G401.6 (cell line): ENCODE measurements around the gene TMEM256.

Source experiments
- FAIRE-seq: peaks from 2 replicates; lab custom pipeline; 2012; peaks lifted over from hg19 to GRCh38; lab: Jason Lieb, UNC

TMEM256 gene

DNA sequence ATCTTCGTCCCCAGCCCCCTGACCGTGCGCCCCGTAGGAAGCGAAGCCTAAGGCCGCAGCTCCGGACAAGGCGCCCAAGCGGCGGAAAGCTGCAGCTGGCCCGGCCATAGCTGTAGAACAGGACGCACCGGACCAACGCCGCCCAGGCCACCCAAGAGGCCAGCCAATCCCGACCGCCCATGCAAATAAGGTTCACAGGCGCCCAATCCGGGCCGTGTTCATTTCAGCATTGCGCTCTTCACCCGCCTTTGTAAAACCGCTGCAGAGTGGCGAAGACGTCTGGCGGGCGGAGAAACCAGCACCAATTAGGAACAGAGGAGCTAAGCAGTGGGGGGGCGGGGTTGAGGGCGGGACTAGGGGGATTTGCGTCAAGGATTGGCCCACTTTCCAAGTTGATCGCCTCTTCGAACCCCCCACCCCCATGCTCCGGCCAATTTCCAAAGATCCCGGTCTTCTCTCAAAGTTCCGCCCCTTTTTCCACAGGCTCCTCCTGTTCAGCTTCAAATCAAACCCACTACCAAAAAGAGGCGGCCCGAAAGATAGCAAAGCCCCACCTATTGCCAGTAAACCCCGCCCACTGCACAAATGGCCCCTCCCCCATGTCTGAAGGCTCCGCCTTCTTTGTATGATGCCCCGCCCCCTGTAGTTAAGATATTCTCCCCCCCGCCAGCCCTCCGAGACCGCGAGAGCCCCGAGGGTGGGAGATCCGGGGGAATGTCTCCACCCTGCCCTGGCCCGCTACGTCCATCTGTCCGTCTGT, at the start of gene TMEM256:
TSS of gene TMEM256 (minus strand) at position 121 of the 760 bp plus-strand sequence. CDS start at position 108, 13 bp downstream.
- peak; percentile 99 for FAIRE-seq

DNA sequence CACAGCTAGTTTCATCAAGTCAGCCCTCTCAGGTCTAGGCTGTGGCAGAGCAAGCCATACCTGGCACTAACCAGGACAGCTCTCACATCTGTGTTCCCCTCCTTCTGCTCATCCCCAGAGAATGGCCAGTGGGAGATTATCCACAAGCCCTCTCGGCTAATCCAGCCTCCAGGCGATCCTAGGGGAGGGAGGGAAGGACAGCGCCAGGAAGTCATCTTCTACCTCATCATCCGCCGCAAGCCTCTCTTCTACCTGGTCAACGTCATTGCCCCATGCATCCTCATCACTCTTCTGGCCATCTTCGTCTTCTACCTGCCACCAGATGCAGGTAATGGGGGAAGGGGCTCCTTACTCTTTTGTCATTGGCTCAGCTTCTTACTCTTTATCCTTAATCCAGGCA, 44.6 kb upstream of the TMEM256 start:
- FAIRE-seq = no peak

GRCh38 chr17:7445619-7445968, 41.7 kb upstream of the TMEM256 start:
- no peak for FAIRE-seq

- no peak for FAIRE-seq
Observed at GRCh38 chr17:7444682-7445618, 41.1 kb upstream of the TMEM256 start, which contains the start of gene CHRNB1. TSS of gene CHRNB1 (plus strand) at chr17:7445061. CDS start at chr17:7445128, 67 bp downstream.

DNA sequence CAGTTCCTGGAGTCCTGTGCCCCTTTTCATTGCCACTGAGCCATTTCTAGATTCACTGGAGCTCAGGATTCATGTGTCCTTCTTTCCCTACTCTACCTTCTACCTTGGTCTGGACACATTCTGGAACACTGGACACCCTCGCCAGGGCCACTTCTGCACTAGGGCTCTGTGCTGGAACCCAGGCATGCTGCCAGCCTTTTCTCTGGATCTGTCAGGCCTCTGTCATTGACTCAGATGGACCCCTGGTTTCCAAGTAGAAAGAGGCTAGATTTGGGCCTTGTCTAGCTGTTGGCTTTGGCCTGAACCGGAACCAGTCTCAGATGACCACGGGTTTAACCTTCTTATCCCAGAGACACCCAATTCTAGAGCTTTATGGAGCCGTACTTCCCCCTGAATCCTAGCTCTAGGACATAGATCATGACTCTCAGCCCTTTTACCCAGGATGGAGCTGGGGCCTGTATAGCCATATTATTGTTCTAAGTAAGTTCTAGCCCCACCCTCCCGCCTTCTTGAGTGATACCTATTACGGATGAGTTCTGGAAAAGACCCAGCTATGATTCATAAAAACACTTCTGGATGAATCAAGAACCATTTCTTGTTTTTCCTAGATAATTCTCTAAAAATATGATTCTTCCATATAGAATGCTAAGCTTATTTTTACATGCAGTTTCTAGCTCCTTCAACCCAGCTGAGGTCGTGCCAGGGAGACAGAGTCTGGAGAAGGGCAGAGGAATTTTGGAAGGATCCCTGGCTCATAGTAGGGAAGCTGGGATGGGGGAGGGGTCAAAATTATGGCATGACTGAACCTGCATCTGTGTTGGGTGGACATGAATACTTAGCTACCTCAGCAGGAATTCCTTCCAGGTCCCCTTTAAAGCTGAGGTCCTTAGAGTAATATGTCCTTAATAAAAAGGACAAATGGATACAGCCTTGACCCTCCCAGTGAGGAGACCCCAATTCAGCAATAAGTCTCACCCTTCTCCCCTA, 39.9 kb upstream of the TMEM256 start:
- no peak for FAIRE-seq

- FAIRE-seq = no peak
Observed at GRCh38 chr17:7442142-7442541, 38.2 kb upstream of the TMEM256 start.

GRCh38 chr17:7441266-7441665, 37.4 kb upstream of the TMEM256 start:
- no peak for FAIRE-seq

DNA sequence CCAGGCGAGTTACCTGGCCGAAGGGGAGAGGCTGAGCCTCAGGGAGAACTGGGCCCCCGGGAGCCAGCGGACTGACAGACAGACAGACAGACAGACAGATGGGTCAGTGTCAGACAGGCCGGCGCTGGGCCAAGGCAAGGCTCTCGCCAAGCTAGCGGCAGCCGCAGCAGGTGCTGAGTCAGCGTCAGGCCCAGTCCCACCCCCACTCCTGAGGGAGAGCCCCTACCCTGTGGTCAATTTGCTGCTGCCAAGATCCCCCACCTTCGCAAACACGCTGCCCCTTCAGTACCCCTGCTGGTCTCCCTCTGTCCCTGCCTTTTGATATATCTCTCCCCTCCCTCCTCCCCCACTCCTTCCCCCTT, 36.9 kb upstream of the TMEM256 start:
- no peak for FAIRE-seq

DNA sequence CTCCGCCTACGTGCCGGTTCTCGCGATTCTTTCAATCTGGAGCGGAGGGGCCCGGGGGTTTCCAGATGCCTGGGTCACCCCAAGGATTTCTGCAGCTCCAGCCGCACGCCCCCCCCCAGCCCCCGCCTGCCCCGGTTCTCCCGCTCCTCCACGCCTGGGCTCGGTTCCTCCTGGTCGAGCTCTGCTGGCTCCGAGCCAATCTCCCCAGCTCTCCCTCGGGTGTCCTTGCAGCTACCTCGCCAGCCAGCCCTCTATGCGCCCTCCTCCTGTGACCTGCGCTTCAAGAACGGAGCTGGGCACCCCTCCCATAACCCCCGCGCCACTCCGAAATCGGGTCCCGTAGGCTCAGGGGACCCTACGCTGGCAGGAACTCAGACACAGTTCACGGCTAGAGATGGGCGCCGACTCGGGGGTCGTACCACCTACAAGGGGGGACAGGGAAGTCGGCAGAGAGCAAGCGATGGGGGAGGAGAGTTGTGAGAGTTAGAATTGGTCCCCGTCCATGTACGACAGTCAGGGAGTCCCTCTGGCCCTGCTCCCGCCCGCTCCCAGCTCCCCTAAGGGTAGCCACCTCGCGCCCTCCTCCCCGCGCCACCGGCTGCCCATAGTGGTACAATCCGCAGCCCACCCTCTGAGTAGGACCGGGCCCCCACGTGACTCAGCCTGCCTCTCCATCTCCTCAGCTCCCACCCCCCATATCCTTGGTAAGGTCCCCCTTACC, 36.4 kb upstream of the TMEM256 start:
- no peak for FAIRE-seq

- no peak for FAIRE-seq
Observed at GRCh38 chr17:7439462-7440112, 35.7 kb upstream of the TMEM256 start, which contains the start of gene FGF11. TSS of gene FGF11 (plus strand) at chr17:7439512. CDS start at chr17:7439621, 109 bp downstream.

DNA sequence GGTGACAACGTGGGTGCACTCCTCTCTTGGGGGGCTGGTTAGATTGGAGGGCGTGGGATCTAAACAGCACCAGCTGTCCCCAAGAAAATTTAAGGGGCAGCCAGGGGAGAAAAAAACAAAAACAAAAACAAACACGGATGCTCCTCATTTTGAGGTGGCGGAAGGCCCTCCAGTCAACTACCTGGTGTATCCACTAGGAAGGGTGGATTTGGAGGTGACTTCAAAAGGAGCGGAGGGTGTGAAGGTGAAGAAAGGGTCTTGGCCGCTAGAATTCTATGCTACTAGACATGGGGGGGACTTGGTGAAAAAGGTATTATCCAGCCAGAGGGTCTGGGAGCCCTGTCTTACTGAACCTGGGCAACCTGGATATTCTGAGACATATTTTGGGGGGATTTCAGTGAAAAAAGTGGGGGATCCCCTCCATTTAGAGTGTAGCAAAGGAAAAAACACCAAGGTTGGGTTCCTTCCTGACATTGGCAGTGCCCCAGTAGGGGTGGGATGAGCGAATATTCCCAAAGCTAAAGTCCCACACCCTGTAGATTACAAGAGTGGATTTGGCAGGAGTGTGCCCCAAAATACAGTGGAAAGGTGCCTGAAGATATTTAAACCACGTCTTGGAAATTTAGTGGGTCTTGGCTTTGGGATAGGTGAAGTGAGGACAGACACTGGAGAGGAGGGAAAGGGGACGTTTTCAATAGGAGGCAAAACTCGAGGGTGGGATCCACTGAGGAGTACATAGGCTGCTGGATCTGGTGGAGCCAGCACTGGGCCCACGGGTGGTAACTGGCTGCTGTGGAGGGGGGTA, 35.0 kb upstream of the TMEM256 start:
- no peak for FAIRE-seq

DNA sequence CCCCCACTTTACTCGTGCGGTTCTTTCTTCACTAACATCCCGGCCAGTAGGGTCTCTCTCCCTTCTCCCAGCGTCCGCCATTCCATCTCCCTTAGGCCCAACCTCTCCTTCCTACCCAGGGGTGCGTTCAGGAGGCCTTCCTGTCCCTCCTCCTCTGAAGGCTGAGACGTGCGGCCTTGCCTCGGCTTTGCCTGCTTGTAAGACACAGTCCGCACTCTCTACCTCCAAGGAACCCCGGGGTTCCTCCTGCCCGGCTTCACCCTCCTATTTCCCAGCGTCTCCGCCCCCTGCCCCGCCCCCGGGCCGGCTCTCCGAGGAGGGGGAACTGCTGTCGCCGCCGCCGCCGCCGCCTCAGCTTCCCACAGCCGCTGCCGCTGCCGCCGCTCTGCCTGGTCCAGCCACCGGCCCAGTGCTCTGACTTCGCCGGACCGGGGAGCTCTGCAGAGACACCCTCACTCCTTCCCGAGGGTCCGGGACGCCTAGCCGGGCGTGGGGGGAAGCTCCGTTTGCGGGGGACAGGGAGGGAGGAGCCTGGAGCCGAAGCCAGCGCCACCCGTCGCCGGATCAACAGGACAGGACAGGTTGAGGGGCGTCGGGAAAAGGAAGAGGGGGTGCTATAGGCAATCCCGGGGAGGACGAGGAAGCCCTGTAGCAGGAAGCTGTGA, 34.2 kb upstream of the TMEM256 start:
- FAIRE-seq = peak; percentile 65

DNA sequence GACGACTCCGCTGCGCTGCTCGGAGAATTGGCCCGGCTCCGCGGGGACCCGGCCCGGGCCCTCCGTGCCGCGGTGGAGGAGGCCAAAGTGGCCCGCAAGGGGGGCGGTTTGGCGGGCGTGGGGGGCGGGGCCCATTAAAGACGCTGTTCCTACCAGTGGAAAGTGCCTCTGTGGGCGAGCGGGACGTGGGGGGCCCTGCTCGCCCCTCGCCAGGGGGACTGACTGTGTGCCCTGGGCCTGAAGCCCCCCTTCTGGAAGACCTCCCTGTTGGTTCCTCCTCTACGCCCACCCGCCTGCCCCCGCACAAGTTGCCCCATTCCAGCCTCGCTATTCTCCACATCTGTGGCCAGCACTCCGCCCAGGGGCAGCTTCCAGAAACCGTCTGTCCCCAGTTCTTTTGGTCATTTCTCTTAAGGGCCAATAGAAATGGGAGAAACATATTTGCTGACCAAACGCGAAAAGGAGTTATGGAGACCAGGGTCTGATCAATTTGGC, 33.5 kb upstream of the TMEM256 start:
- FAIRE-seq = no peak

DNA sequence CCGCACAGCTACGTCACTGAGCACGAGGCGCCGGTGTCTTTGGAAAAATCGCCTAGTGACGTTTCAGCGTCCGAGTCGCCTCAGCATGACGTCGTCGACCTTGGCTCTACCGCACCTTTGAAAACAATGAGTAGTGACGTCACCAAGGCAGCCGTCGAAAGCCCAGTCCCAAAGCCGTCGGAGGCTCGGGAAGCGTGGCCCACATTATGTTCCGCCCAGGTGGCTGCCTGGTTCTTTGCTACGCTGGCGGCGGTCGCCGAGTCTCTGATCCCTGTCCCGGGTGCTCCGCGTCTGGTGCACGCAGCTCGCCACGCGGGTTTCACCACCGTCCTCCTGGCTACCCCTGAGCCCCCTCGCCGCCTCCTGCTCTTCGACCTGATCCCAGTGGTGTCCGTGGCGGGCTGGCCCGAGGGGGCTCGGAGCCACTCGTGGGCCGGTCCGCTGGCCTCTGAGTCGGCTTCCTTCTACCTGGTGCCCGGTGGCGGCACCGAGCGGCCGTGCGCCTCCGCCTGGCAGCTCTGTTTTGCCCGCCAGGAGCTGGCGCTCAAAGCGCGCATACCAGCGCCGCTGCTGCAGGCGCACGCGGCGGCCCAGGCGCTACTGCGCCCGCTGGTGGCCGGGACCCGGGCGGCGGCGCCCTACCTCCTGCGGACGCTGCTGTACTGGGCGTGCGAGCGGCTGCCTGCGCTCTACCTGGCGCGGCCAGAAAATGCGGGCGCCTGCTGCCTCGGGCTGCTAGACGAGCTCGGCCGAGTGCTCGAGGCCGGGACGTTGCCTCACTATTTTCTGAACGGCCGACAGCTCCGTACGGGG, 32.9 kb upstream of the TMEM256 start:
- no peak for FAIRE-seq

DNA sequence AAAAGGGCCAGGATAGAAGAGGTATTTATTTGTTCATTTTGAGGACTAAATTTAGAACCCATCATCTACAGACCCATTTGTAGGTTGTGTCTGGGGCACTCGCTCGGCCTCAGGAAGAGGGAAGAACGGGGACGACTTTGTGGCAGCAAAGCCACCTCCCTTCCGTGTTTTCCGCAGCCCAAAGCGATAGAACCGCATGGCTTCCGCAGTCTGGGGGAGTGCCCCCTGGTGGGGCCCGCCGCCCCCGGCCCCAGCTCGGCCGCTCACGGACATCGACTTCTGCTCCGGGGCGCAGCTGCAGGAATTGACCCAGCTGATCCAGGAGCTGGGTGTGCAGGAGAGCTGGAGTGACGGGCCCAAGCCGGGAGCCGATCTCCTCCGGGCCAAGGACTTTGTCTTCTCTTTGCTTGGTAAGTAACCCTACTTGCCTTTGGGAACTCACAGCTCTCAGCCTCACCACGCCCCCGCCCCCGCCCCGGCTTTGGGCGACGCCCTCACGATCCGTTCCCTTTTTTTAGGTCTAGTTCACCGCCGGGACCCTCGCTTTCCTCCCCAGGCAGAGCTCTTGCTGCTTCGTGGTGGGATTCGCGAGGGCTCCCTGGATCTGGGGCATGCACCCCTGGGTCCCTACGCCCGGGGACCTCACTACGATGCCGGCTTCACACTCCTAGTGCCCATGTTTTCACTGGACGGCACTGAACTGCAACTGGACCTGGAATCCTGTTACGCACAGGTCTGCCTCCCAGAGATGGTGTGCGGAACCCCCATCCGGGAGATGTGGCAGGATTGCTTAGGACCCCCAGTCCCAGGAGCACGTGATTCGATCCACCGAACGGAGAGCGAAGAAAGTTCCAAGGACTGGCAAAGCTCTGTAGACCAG, 32.0 kb upstream of the TMEM256 start:
- FAIRE-seq = no peak

- FAIRE-seq = no peak
Observed at GRCh38 chr17:7432296-7432695, 28.4 kb upstream of the TMEM256 start.

DNA sequence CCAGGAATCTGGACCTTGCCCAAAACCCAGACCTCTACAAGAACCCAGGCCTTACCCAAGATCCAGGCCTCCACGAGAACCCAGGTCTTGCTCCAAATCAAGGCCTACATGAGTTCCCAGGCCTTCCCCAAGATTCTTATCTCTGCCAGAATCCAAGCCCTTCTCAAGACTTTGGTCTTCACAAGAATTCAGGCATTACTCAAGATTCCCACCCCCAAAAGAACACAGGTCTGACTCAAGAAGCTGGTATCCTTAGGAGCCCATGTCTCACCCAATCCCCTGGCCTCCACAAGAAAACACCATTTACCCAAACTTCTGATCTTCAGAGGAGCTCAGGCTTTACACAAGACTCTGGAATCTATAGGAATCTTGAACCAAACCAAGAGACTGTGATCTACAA, 27.3 kb upstream of the TMEM256 start:
- FAIRE-seq = no peak
